CD4-positive, alpha-beta T cell treated with Interleukin-15 for 4 hours (primary cell): Measurements from ENCODE around the gene ZNF821.
"Not testable (repeated sequence)": the region's sequence is repeated elsewhere in the genome, so short reads cannot be mapped to it uniquely, and the experiment has no call there.

Experiments used
- DNase-seq: peaks from one replicate; pipeline ENCODE4 v3.0.0-alpha.2; 2020; ENCODE audit warnings: low spot score

The ZNF821 gene

GRCh38 chr16:71902656-71903365 lies 18.8 kb upstream of the ZNF821 start:
- DNase-seq: no peak

DNA sequence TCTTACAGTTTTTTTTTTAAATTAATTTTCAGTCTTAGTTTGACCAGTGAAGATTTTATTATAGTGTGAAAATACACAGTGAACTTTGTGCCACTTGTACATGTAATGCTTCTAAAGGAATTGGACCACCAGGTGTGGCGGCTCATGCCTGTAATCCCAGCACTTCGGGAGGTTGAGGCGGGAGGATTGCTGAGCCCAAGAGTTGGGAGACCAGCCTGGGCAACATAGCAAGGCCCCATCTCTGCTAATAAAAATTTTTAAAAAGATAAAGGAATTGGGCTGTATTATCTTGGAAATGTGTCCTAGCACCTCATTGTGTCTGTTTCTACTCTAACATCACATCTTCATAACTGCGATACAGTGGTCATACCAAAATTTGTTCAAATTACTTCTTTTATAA lies 15.2 kb upstream of the ZNF821 start:
- no peak for DNase-seq

DNA sequence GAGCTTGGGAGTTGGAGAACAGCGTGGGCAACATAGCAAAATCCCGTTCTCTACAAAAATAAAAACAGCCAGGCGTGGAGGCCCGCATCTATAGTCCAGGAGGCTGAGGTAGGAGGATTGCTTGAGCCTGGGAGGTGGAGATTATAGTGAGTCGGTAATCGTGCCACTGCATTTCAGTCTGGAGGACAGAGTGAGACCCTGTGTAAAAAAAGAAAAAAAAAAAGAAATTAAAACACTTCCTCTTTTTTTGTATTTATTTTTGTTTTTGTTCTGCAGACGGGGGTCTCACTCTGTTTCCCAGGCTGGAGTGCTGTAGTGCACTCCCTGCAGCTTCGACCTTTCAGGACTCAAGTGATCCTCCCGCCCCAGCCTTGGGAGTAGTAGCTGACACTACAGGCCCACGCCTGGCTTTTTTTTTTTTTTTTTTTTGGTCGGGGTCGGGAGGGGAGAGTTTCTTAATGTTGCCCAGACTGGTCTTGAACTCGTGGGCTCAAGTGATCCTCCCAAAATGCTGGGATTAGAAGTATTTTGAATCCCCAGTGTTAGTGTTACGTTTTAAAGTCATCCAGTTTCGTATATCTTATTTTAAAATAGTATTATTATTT lies 12.9 kb upstream of the ZNF821 start:
- no peak for DNase-seq

DNA sequence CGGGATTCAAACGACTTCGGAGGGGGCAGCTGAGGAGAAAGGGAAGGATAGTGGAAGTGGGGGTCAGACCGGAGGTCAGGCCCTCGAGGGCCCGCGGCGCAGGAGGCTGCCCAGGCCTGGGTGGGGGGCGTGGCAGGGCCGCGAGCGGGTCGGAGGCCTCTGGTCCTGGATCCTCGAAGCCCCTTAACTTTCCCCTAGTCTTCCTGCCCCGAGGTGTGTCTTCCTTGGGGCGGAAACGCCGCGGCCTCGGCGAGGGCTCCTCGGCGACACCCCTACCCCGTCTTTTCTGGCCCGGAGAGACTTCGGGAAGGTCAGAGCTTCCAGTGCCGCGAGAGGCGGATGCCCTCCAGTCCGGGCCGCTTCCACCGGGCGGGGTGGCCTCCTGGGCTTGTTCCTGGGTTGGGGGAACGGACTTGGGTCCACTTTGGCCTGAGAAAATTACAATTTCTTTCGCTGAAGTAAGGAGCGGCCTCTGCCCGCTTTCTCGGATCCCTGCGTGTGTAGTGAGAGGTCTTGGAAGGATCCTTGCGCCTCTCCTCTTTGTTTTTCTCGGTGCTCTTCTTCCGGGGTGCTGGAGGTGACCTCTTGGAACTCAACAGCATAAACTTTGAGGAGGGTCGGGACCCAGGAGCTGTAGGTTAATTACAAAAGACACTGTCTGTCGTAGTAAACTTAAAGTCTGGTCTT lies 11.8 kb upstream of the ZNF821 start:
- DNase-seq: peak; percentile 19

- DNase-seq: peak; percentile 98
These were observed 11.1 kb upstream of the ZNF821 start, which contains the start of gene IST1 for GRCh38 chr16:71894921-71895678. IST1 (plus strand) TSS chr16:71895531; CDS start chr16:71915641, 20,110 bp downstream.

DNA sequence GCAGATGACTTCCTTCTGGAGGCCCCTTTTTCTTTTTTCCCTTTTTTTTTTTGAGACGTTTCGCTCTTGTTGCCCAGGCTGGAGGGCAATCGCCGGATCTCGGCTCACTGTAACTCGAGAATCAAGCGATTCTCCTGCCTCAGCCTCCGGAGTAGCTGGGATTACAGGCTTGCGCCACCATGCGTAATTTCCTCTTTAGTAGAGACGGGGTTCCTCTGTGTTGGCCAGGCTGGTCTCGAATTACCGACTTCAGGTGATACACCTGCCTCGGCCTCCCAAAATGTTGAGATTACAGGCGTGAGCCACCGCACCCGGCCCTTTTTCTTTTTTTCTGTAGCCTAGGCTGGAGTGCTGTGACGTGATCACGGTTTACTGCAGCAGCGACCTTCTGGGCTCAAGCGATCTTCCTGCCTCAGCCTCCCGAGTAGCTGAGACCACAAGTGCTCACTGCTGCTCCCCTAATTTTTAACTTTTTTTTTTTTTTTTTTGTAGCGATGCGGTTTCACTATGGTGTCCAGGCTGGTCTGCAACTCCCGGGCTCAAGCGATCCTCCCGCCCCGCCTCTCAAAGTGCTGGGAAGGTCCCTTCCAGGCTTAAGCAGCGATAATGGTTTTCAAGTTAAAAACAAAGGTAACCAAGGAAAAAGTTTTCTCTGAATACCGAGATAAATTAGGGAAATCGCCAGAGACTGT lies 10.4 kb upstream of the ZNF821 start:
- peak; percentile 42 for DNase-seq

- DNase-seq: no peak
These were observed 9.9 kb upstream of the ZNF821 start for GRCh38 chr16:71893888-71894228.

GRCh38 chr16:71889147-71889546 lies 5.2 kb upstream of the ZNF821 start:
- no peak for DNase-seq

- no peak for DNase-seq
These were observed 1.3 kb upstream of the ZNF821 start for GRCh38 chr16:71885261-71885650.

- DNase-seq: peak; percentile 49
These were observed 674 bp downstream of the ZNF821 start for GRCh38 chr16:71883168-71883848.

DNA sequence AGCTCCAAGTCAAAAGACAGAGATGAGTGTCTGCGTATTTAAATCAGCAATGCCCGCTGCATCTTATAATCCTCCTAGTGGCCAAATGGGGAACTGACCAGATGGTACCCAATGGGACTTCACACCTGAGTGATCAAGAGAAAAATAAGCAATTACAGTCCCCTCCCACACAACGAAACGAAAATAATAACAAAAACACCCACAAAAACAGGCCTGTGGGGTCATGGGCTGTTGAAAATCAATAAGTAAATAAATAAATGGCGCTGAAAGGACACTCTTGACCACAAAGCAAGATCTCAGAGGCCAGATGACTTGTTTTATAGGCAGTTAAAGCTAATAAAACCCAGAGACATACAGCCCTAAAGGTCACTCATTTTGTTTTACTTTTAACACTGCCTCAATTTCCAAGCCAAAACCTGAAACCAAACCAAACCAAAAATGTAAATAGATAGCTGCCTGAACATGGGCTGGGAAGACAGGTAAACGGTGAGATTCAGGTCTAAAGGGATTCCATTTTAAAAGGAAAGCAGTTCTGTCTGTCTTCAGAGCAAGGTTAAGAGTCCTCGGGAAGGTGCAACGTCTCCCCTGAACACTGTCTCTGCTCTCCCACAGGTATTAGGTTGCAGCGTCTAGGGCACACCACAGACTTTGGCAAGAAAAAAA lies 1.3 kb downstream of the ZNF821 start:
- DNase-seq: peak; percentile 91

- DNase-seq: no peak
These were observed 3.8 kb downstream of the ZNF821 start for GRCh38 chr16:71880176-71880575.

- DNase-seq: no peak
These were observed 5.1 kb downstream of the ZNF821 start for GRCh38 chr16:71878911-71879310.

GRCh38 chr16:71873199-71873598 lies 10.8 kb downstream of the ZNF821 start:
- DNase-seq: no peak

GRCh38 chr16:71870818-71871217 lies 13.2 kb downstream of the ZNF821 start:
- DNase-seq: no peak

DNA sequence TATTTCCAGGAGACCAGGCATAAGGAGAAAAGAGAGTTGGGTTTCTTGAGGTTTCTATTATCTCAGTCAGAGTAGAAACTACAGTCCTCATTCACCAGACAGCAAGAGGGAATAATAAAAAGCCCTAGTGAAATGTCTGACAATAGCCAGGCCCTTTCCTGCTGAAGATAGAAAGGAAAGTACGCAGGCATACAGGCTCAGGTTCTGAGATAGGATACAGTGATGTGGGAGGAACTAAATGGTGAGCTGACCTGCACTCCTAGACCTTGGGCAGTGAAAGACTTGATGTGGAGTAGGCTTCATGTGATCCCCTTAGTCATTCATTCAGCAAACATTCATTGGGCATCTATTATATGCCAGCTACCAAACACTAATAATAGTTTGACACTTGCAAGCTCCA lies 14.9 kb downstream of the ZNF821 start:
- DNase-seq: no peak

DNA sequence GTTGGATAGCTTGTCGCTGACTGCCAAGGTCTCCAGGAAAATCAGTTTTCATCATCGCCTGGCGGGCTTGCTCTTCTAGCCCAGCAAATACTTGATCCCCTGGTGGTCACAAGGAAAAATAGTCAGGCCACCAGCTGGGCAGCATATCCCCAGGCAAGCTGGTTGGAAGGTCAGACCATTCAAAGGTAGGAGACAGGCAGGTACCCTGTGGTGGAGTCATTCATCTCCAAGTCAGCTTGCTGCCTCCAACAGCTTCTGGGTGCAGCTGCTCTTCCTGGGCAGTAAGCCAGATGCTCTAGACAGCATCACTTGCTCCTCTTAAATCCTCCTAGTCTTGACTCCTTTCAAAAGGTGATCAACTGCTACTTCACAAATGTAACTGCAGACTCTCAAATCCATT lies 16.0 kb downstream of the ZNF821 start:
- DNase-seq: no peak

DNA sequence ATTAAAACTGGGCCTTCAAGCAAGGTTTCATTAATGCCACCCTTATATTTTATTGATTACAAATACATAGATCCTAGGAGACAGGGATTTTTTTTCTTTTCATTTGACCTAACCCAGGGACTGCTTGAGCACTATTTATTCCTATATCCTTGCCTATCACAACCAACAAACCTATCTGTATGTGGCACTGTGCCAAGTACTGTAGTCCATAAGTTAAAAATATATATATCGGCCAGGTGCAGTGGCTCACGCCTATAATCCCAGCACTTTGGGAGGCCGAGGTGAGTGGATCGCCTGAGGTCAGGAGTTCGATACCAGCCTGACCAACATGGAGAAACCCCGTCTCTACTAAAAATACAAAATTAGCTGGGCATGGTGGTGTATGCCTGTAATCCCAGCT lies 16.8 kb downstream of the ZNF821 start:
- not testable (repeated sequence) for DNase-seq

GRCh38 chr16:71865173-71865863 lies 18.7 kb downstream of the ZNF821 start:
- no peak for DNase-seq

DNA sequence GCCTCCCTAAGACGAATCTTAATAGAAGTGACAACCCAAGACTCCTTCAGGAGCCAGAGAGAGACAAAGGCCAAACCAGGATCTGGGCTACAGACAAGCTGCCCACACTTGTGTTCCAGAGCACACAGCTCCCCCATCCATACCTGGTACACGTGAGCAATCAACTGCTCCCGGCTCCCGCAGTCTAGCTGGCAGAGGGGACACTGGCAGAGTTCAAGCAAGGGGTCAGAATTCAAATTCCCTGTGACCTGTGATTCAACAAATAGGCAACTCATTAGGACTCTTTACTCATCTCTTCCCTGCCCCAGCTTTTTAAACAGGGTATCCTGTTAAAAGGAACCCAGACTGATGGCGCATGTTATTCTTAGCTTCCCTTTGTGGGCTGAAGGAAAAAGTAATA lies 20.0 kb downstream of the ZNF821 start:
- DNase-seq: no peak
